Tibial nerve (tissue), 4 donors: Measurements from ENCODE around the gene HID1. TPM values are rescaled to one million over a fixed set of nuclear protein-coding genes. Genes with fewer than 3 reads are reported as not detected.

Experiments
- DNase-seq, 2 donors: peaks; one replicate each; pipeline ENCODE4 v3.0.0-alpha.2; 2019; ENCODE audit warnings: low spot score in 2 of 2
- H3K27ac ChIP-seq, 4 donors: fragments of 200-600 bp; sonication (generic) in 3 of 4; one replicate each; pipeline ENCODE4 v1.5.1; 2017 to 2019; ENCODE audit warnings: mild to moderate bottlenecking in 1 of 4
- H3K27me3 ChIP-seq, 2 donors: fragments of 200-600 bp; sonication (generic) in 1 of 2; one replicate each; pipeline versions ENCODE4 v1.5.1 to v1.6.0; 2017 to 2019
- H3K36me3 ChIP-seq, 3 donors: fragments of 200-600 bp; sonication (generic); one replicate each; pipeline ENCODE4 v1.5.1; 2018 to 2019
- H3K4me1 ChIP-seq, 4 donors: fragments of 200-600 bp; sonication (generic) in 3 of 4; one replicate each; pipeline ENCODE4 v1.5.1; 2017 to 2019
- H3K4me3 ChIP-seq, 4 donors: fragments of 200-600 bp; sonication (generic) in 3 of 4; one replicate each; pipeline ENCODE4 v1.5.1; 2017 to 2019; ENCODE audit warnings: mild to moderate bottlenecking in 1 of 4, moderate library complexity in 1 of 4
- H3K9me3 ChIP-seq, 4 donors: fragments of 200-600 bp; sonication (generic) in 3 of 4; one replicate each; pipeline ENCODE4 v1.5.1; 2017 to 2019
- CTCF ChIP-seq, 5 experiments: fragments of 200-600 bp in 3 of 5; fragments of 450-650 bp in 2 of 5; sonication (generic) in 3 of 5; IDR thresholded peaks; one replicate each; pipeline ENCODE4 v1.5.1; 2016 to 2019; ENCODE audit warnings: antibody characterized with exemption in 5 of 5, mild to moderate bottlenecking in 3 of 5, moderate library complexity in 2 of 5
- EP300 ChIP-seq, 2 donors: sonication (generic); formaldehyde crosslinking; IDR thresholded peaks; one replicate each; pipeline ENCODE4 v1.6.1; 2017; ENCODE audit warnings: antibody characterized with exemption in 2 of 2, mild to moderate bottlenecking in 1 of 2
- POLR2A ChIP-seq, 2 donors: fragments of 450-650 bp; IDR thresholded peaks; one replicate each; pipeline ENCODE4 v1.6.1; 2017; ENCODE audit warnings: antibody characterized with exemption in 2 of 2, mild to moderate bottlenecking in 2 of 2, moderate library complexity in 2 of 2
- WGBS, 2 donors: methylation state at CpG; one replicate each; pipeline ENCODE4 v1.1.5; 2018; 5-methylcytosine and 5-hydroxymethylcytosine counted together
- total RNA-seq, 4 donors: library from RNA; depleted of rRNA; stranded (reverse); fragments of >200 nt; gene quantifications; one replicate each; pipeline ENCODE4 v1.1.0, GENCODE V29; 2016

Gene HID1
- total RNA-seq, 4 donors from 2014 or later: 5.7 to 11.6 (median 8.9) TPM

GRCh38 chr17:75003070-75003956 lies 30.8 kb upstream of the HID1 start:
- 77 to 88% methylated on average over 36 to 76 of the region's 76 CpGs for WGBS, 2 donors
- TF ChIP-seq EP300 (IDR thresholded peaks at IDR 0.05) (no peak), CTCF (IDR thresholded peaks at IDR 0.05) (no peak), POLR2A (IDR thresholded peaks at IDR 0.05) (no peak)
- H3K36me3 ChIP-seq: peaks cover 0 to 61% (median 0%) of the 10 kb centered on the region in 3 donors

GRCh38 chr17:75001915-75002843 lies 29.6 kb upstream of the HID1 start:
- no peak overlapping the region for H3K27ac ChIP-seq
- no peaks in the 10 kb centered on the region for H3K4me1 ChIP-seq
- H3K9me3 ChIP-seq: no peaks in the 10 kb centered on the region
- no peak for DNase-seq
- no peak overlapping the region for H3K4me3 ChIP-seq
- no peaks in the 10 kb centered on the region for H3K27me3 ChIP-seq
- 91 to 92% methylated on average over 15 of the region's 15 CpGs for WGBS, 2 donors
- no peak for TF ChIP-seq EP300 (IDR thresholded peaks at IDR 0.05)
- no peak for TF ChIP-seq CTCF (IDR thresholded peaks at IDR 0.05)
- TF ChIP-seq POLR2A (IDR thresholded peaks at IDR 0.05): no peak
- peaks cover 0 to 61% (median 0%) of the 10 kb centered on the region in 3 donors for H3K36me3 ChIP-seq

More at GRCh38 chr17:75003070-75003956, 30.8 kb upstream of the HID1 start:
- Histone ChIP-seq H3K4me3 (no peak overlapping the region), H3K27ac (no peak overlapping the region), H3K4me1 (no peaks in the 10 kb centered on the region), H3K9me3 (no peaks in the 10 kb centered on the region), H3K27me3 (no peaks in the 10 kb centered on the region)
- DNase-seq: no peak

GRCh38 chr17:74999523-74999922 lies 27.0 kb upstream of the HID1 start:
- WGBS, 2 donors: 86 to 91% methylated on average over 4 of the region's 4 CpGs
- no peak for DNase-seq
- Histone ChIP-seq H3K27me3 (no peaks in the 10 kb centered on the region), H3K27ac (no peak overlapping the region), H3K4me3 (no peak overlapping the region), H3K4me1 (no peaks in the 10 kb centered on the region), H3K36me3 (peaks cover 0 to 48% (median 0%) of the 10 kb centered on the region in 3 donors), H3K9me3 (no peaks in the 10 kb centered on the region)
- TF ChIP-seq EP300 (IDR thresholded peaks at IDR 0.05) (no peak), CTCF (IDR thresholded peaks at IDR 0.05) (no peak), POLR2A (IDR thresholded peaks at IDR 0.05) (no peak)

- Histone ChIP-seq H3K27me3 (no peaks in the 10 kb centered on the region), H3K9me3 (no peaks in the 10 kb centered on the region), H3K4me3 (no peak overlapping the region), H3K36me3 (peaks cover 0 to 41% (median 0%) of the 10 kb centered on the region in 3 donors), H3K4me1 (no peaks in the 10 kb centered on the region), H3K27ac (no peak overlapping the region)
- TF ChIP-seq POLR2A (IDR thresholded peaks at IDR 0.05) (no peak), CTCF (IDR thresholded peaks at IDR 0.05) (no peak), EP300 (IDR thresholded peaks at IDR 0.05) (no peak)
- no peak for DNase-seq
- WGBS, 2 donors: 33 to 82% methylated on average over 1 to 6 of the region's 6 CpGs
Observed at GRCh38 chr17:74998783-74999182, 26.2 kb upstream of the HID1 start.
